HepG2 (cell line): Measurements from ENCODE around the gene THSD4. TPM values are rescaled to one million over a fixed set of nuclear protein-coding genes. Genes with fewer than 3 reads are reported as not detected.

Experiments
- ARID5B ChIP-seq: IDR thresholded peaks from 2 replicates; pipeline ENCODE4 v1.4.0; 2020; ENCODE audit warnings: mild to moderate bottlenecking, missing genetic modification reagents
- ATF7 ChIP-seq, 2 experiments: fragments of 450-650 bp in 1 of 2; sonication (generic) in 1 of 2; formaldehyde crosslinking in 1 of 2; IDR thresholded peaks; 2 replicates each; pipeline versions ENCODE4 v1.4.0 to v1.6.1; 2016 to 2020; ENCODE audit warnings: antibody characterized with exemption in 1 of 2, mild to moderate bottlenecking in 1 of 2, missing genetic modification reagents in 1 of 2
- CREB1 ChIP-seq, 2 experiments: fragments of 450-650 bp in 1 of 2; IDR thresholded peaks; 2 replicates each; pipeline ENCODE4 v1.6.1; 2016 to 2017; ENCODE audit warnings: control low read depth in 1 of 2, mild to moderate bottlenecking in 1 of 2, missing compliant biosample characterization in 1 of 2, missing genetic modification characterization in 1 of 2
- ESRRA ChIP-seq: sonication (generic); formaldehyde crosslinking; IDR thresholded peaks from 2 replicates; pipeline ENCODE4 v1.5.1; 2020; ENCODE audit warnings: mild to moderate bottlenecking, low read depth, missing genetic modification reagents
- HNF4A ChIP-seq: sonication (generic); formaldehyde crosslinking; IDR thresholded peaks from 2 replicates; pipeline ENCODE4 v1.4.0; 2020; ENCODE audit warnings: missing genetic modification reagents
- HOMEZ ChIP-seq: IDR thresholded peaks from 2 replicates; pipeline ENCODE4 v1.6.1; 2016; ENCODE audit warnings: low read depth
- HOXA9 ChIP-seq: sonication (generic); formaldehyde crosslinking; IDR thresholded peaks from 2 replicates; pipeline ENCODE4 v1.8.1; 2022; ENCODE audit warnings: missing genetic modification reagents, mild to moderate bottlenecking, moderate library complexity, borderline replicate concordance
- IKZF1 ChIP-seq: fragments of 450-650 bp; IDR thresholded peaks from 2 replicates; pipeline ENCODE4 v1.7.1; 2016
- KAT8 ChIP-seq: IDR thresholded peaks from 2 replicates; pipeline ENCODE4 v1.6.1; 2016; ENCODE audit warnings: missing genetic modification reagents, missing compliant biosample characterization
- KLF15 ChIP-seq: sonication (generic); formaldehyde crosslinking; IDR thresholded peaks from 2 replicates; pipeline ENCODE4 v1.8.1; 2023; ENCODE audit warnings: borderline replicate concordance, mild to moderate bottlenecking, inconsistent platforms, missing genetic modification reagents, mixed read lengths
- NCOA2 ChIP-seq: sonication (generic); formaldehyde crosslinking; IDR thresholded peaks from 2 replicates; pipeline ENCODE4 v1.8.0; 2022; ENCODE audit warnings: inconsistent platforms
- NFIC ChIP-seq: IDR thresholded peaks from 2 replicates; pipeline ENCODE4 v1.6.1; 2012; ENCODE audit warnings: mild to moderate bottlenecking, low read length, inconsistent platforms
- RFX5 ChIP-seq: IDR thresholded peaks from 2 replicates; pipeline ENCODE4 v1.6.1; 2011; ENCODE audit warnings: low read depth, low read length, improper control_type of control experiment
- SNRNP70 ChIP-seq: fragments of 200-400 bp; formaldehyde crosslinking; IDR thresholded peaks from 2 replicates; pipeline ENCODE4 v1.6.1; 2017; ENCODE audit warnings: mild to moderate bottlenecking, low read depth, low read length, moderate library complexity
- SOX13 ChIP-seq, 3 experiments: fragments of 450-650 bp in 1 of 3; sonication (generic) in 1 of 3; formaldehyde crosslinking in 1 of 3; IDR thresholded peaks in 2 of 3; conservative IDR thresholded peaks in 1 of 3; 2 replicates each; pipeline versions ENCODE4 v1.5.0 to v1.6.1; 2016 to 2020; ENCODE audit warnings: antibody characterized with exemption in 1 of 3, mild to moderate bottlenecking in 1 of 3, missing compliant biosample characterization in 1 of 3, missing genetic modification reagents in 1 of 3, moderate library complexity in 1 of 3
- SOX6 ChIP-seq, 2 experiments: fragments of 450-650 bp in 1 of 2; sonication (generic) in 1 of 2; formaldehyde crosslinking in 1 of 2; IDR thresholded peaks; 2 replicates each; pipeline versions ENCODE4 v1.4.0 to v1.6.1; 2017 to 2020; ENCODE audit warnings: antibody characterized with exemption in 1 of 2, mild to moderate bottlenecking in 1 of 2, missing genetic modification reagents in 1 of 2
- ZBTB21 ChIP-seq: sonication (generic); formaldehyde crosslinking; IDR thresholded peaks from 2 replicates; pipeline ENCODE4 v1.4.0; 2020; ENCODE audit warnings: missing genetic modification reagents
- ZNF143 ChIP-seq: sonication (generic); formaldehyde crosslinking; IDR thresholded peaks from 2 replicates; pipeline ENCODE4 v1.4.0; 2020; ENCODE audit warnings: missing genetic modification reagents
- ZNF775 ChIP-seq: sonication (generic); formaldehyde crosslinking; IDR thresholded peaks from 2 replicates; pipeline ENCODE4 v1.4.0; 2020; ENCODE audit warnings: missing genetic modification reagents, mild to moderate bottlenecking, moderate library complexity, borderline replicate concordance
- polyA plus RNA-seq, 8 experiments: library from polyadenylated mRNA; depleted of rRNA in 3 of 8; stranded (reverse) in 7 of 8; unstranded in 1 of 8; fragments of >200 nt; fragmentation: Illumina TruSeq in 4 of 8; extraction: Trizol in 4 of 8; gene quantifications; 2 replicates each; pipeline versions ENCODE4 v1.2.1 to v1.2.3, GENCODE V29; 2011 to 2016; ENCODE audit warnings: low read depth in 4 of 8, missing spikeins in 1 of 8, mixed read lengths in 1 of 8; ENCODE audit not compliant: insufficient read depth in 1 of 8
- total RNA-seq, 5 experiments: library from RNA; depleted of rRNA; stranded (reverse); fragments of >200 nt; fragmentation: Illumina TruSeq; extraction: Trizol; gene quantifications; 2 replicates each; pipeline ENCODE4 v1.2.3, GENCODE V29; 2016; ENCODE audit warnings: low read depth in 1 of 5
- TF ChIP-seq, protein P1 (sequence below): sonication (generic); formaldehyde crosslinking; conservative IDR thresholded peaks from 2 replicates; pipeline ENCODE4 v1.4.0; 2020; ENCODE audit warnings: mild to moderate bottlenecking, missing genetic modification reagents, moderate library complexity

The THSD4 gene
- total and polyA plus RNA-seq, 2 of the 13 experiments (the other 11 are each of a cell fraction or from before 2014, with no cell fraction given), result 0.07 to 0.21 TPM

GRCh38 chr15:71366926-71367325 is 251.7 kb downstream of the THSD4 start (continued):
- TF ChIP-seq ARID5B (peak; percentile 83), IKZF1 (no peak), ZNF143 (no peak), KAT8 (CRISPR knock-in tag) (0 out of 2 replicates have a peak, but pooled peaks have one; percentile 23), CREB1 (IDR thresholded peaks at IDR 0.05) (peak; percentile 81), CREB1 (CRISPR knock-in tag; IDR thresholded peaks at IDR 0.05) (peak; percentile 38; the same call in 1 of the 2 replicates), HOMEZ (CRISPR knock-in tag) (peak; percentile 53; the same call in 1 of the 2 replicates), NCOA2 (CRISPR knock-in tag) (peak; percentile 65; the same call in 1 of the 2 replicates), ATF7 (IDR thresholded peaks at IDR 0.05) (peak; percentile 98), ATF7 (CRISPR knock-in tag; IDR thresholded peaks at IDR 0.05) (peak; percentile 51; the same call in 1 of the 2 replicates), RFX5 (no peak), NFIC (no peak; the same call in 1 of the 2 replicates), SOX6 (IDR thresholded peaks at IDR 0.05) (no peak), SOX6 (CRISPR knock-in tag; IDR thresholded peaks at IDR 0.05) (peak; percentile 93), HOXA9 (no peak), KLF15 (CRISPR knock-in tag) (no peak), ESRRA (CRISPR knock-in tag) (no peak), HNF4A (CRISPR knock-in tag) (peak; percentile 76), SOX13 (IDR thresholded peaks at IDR 0.05) (peak; percentile 58; the same call in 1 of the 2 replicates), SOX13 (CRISPR knock-in tag; conservative IDR thresholded peaks at IDR 0.05 in 1 of 2, IDR thresholded peaks at IDR 0.05 in 1 of 2) (peak in 1 of 2 experiments; percentile 94; a peak in 2 of 4 replicates), SNRNP70 (no peak), ZNF775 (CRISPR knock-in tag) (no peak), ZBTB21 (CRISPR knock-in tag) (peak; percentile 93)
- TF ChIP-seq, protein P1, sequence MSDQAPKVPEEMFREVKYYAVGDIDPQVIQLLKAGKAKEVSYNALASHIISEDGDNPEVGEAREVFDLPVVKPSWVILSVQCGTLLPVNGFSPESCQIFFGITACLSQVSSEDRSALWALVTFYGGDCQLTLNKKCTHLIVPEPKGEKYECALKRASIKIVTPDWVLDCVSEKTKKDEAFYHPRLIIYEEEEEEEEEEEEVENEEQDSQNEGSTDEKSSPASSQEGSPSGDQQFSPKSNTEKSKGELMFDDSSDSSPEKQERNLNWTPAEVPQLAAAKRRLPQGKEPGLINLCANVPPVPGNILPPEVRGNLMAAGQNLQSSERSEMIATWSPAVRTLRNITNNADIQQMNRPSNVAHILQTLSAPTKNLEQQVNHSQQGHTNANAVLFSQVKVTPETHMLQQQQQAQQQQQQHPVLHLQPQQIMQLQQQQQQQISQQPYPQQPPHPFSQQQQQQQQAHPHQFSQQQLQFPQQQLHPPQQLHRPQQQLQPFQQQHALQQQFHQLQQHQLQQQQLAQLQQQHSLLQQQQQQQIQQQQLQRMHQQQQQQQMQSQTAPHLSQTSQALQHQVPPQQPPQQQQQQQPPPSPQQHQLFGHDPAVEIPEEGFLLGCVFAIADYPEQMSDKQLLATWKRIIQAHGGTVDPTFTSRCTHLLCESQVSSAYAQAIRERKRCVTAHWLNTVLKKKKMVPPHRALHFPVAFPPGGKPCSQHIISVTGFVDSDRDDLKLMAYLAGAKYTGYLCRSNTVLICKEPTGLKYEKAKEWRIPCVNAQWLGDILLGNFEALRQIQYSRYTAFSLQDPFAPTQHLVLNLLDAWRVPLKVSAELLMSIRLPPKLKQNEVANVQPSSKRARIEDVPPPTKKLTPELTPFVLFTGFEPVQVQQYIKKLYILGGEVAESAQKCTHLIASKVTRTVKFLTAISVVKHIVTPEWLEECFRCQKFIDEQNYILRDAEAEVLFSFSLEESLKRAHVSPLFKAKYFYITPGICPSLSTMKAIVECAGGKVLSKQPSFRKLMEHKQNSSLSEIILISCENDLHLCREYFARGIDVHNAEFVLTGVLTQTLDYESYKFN (CRISPR knock-in tag), result peak; percentile 68
